ENCODE results near the gene AHDC1. TPM values are rescaled to one million over a fixed set of nuclear protein-coding genes. Genes with fewer than 3 reads are reported as not detected.
"Not testable (repeated sequence)": the region's sequence is repeated elsewhere in the genome, so short reads cannot be mapped to it uniquely, and the experiment has no call there.

The AHDC1 gene
- total RNA-seq, 4 donors from 2014 or later, result 7.5 to 12.9 (median 8.2) TPM

DNA sequence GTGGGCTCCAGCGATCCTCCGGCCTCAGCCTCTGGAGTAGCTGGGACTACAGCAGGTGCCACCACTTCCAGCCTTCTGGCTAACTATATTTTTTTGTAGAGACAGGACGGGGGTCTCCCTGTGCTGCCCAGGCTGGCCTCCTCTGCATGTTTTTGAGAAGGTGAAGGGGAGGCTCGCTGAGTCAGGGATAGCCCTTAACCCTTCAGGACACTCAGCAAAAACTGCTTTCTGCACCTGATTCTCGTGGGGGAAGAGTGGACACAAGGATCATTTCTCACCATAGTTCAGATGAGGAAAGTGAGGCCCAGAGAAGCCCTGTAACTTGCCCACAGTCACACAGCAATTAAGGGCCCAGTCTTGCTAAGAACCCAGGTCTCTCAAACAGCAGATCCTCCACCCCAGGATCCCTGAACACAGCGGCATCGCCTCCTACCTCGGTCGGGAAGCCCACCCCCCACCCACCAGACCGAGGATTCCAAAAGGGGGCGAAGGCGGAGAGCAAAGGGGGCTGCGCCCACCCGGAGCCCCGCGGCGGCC lies 29.8 kb upstream of the AHDC1 start:
- ATAC-seq (ENCODE audit: low FRiP score), result no peak
- DNase-seq (ENCODE audit: low spot score), result no peak
- TF ChIP-seq, protein P1, sequence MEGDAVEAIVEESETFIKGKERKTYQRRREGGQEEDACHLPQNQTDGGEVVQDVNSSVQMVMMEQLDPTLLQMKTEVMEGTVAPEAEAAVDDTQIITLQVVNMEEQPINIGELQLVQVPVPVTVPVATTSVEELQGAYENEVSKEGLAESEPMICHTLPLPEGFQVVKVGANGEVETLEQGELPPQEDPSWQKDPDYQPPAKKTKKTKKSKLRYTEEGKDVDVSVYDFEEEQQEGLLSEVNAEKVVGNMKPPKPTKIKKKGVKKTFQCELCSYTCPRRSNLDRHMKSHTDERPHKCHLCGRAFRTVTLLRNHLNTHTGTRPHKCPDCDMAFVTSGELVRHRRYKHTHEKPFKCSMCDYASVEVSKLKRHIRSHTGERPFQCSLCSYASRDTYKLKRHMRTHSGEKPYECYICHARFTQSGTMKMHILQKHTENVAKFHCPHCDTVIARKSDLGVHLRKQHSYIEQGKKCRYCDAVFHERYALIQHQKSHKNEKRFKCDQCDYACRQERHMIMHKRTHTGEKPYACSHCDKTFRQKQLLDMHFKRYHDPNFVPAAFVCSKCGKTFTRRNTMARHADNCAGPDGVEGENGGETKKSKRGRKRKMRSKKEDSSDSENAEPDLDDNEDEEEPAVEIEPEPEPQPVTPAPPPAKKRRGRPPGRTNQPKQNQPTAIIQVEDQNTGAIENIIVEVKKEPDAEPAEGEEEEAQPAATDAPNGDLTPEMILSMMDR (IDR thresholded peaks at IDR 0.05), result no peak

DNA sequence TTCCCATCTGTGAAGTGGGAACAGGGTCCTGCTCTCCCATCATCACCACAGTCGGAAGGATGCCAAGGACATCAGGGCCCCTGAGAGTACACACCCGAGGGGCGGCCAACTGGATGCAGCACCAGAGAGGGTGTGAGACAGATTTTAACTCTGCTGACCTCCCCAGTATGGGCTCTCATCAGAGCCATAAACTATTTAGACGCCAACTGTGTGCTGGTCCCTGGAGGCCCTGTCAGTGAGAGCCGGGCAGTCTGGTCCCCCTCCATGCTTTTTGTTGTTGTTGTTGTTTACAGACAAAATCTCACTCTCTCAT lies 29.3 kb upstream of the AHDC1 start:
- no peak for ATAC-seq (ENCODE audit: low FRiP score)
- TF ChIP-seq, protein P1 (IDR thresholded peaks at IDR 0.05), result no peak
- no peak for DNase-seq (ENCODE audit: low spot score)

DNA sequence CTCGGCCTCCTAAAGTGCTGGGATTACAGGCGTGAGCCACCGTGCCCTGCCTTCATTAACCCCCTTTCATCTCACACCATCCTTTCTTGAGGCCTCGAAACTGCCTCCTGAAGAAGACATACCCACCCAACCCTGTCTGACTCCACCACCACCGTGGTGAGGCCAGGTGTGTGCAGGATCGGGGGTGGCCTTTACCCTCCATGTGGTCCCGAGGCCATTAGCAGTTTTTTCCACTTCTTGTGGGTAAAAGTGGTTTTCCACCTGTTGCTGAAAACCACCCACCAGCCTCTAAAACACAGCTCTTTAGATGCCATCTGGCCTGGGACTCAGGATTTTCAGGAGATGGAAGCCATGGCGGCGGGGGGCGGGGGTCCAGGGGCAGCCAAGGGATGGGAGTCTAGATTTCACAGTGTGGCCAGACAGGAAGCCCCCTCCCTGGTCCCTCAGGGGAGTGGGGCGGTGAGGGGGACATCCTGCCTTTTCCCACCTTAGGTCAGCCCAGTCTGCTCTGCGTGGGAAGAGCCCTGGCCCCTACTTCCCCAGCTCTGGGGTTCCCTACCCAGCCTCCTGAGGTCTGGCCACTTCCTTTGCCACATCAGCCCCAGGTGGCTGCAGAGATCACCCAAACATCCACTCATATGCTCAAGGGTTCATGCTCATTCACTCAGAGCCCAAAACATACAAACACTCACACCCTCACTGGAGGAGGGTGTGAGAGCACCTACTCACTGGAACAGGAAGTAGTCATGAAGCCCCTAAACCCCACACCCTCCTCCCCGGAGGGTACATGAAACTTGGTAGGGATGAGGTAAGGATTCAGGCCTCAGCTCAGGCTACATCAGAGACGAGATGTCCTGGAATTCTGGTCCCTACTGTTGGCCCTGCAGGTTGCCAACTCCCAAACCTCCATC lies 28.7 kb upstream of the AHDC1 start:
- TF ChIP-seq, protein P1 (IDR thresholded peaks at IDR 0.05), result no peak
- DNase-seq (ENCODE audit: low spot score) (no peak), ATAC-seq (ENCODE audit: low FRiP score) (no peak)

DNA sequence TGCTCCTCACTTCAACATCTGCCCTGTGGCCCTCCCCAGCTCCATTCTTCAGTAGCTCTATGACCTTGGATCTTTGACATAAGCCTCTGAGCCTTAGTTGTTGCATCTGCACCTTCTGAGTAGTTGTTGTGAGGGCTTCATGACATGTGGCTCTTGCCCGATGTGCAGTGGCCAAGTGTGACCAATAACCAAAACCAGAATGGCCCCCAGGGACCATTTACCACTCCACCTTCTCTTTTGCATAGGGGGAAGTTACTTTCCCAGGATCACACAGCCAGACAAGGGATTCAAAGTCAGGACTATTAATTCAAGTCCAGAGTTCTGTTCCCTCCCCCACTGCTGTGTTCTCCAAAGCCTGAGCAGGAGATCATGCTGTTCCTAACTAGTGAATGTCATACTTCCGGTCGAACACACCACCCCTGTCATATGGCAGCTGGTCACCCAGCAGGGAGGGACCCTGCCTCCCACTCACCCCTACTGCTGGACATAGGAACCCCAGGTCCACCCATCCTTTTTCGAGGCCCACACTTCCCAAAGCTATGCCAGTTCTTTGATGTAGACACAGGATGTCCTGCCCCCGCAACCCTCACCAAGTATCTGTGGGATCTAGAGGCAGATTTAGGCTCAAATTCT lies 27.0 kb upstream of the AHDC1 start:
- DNase-seq (ENCODE audit: low spot score) (no peak), ATAC-seq (ENCODE audit: low FRiP score) (peak; percentile 51)
- TF ChIP-seq, protein P1 (IDR thresholded peaks at IDR 0.05), result no peak

DNA sequence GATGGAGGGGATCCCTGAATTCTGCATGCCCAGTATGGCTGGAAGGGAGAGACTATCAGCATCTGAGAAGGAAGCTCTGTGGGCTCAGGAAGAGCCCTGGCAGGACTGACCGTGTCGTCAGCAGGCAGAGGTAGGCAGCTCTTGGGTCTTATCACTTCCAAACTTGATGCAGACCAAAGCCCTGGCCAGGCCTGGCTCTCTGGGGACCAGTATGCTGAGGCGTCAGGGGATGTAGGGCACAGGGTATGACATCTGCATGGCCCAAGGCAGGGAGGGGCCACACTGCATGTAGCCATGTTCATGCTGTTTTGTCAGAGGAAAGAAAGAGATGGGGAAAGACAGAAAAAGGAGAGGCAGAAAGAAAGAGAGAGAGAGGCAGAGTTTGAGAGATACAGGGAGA lies 24.8 kb upstream of the AHDC1 start:
- TF ChIP-seq, protein P1 (IDR thresholded peaks at IDR 0.05), result no peak
- DNase-seq (ENCODE audit: low spot score) (no peak), ATAC-seq (ENCODE audit: low FRiP score) (no peak)

DNA sequence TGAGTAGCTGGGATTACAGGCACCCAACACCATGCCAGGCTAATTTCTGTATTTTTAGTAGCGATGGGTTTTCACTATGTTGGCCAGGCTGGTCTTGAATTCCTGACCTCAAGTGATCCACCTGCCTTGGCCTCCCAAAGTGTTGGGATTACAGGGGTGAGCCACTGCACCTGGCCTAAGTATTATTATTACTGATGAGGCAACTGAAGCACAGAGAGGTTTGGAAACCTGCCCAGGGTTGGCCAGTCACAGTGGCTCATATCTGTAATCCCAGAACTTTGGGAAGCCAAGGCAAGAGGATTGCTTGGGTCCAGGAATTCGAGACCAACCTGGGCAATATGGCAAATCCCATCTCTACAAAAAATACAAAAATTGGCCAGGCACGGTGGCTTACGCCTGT lies 23.8 kb upstream of the AHDC1 start:
- ATAC-seq (ENCODE audit: low FRiP score); DNase-seq (ENCODE audit: low spot score): not testable (repeated sequence)

DNA sequence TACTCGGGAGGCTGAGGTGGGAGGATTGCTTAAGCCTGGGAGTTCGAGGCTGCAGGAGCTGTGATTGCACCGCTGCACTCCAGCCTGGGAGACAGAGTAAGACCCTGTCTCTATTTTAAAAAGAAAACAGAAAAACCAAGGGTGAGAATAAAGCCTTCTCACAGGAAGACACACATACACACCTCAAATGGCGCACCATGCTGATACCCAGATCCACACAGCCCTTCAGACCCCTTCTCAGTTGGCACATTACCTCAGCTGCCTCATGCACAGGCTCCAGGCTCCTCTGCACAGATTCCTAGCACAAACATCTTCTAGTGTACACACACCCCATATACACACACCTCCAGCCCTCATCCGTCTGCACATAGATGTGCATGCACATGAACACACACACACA lies 23.1 kb upstream of the AHDC1 start:
- no peak for ATAC-seq (ENCODE audit: low FRiP score)
- DNase-seq (ENCODE audit: low spot score), result no peak
- TF ChIP-seq, protein P1 (IDR thresholded peaks at IDR 0.05), result no peak
